Suprapubic skin (tissue), 4 donors: ENCODE measurements around the gene COL15A1. TPM values are rescaled to one million over a fixed set of nuclear protein-coding genes. Genes with fewer than 3 reads are reported as not detected.

Experiments
- DNase-seq, 2 donors: peaks; one replicate each; pipeline ENCODE4 v3.0.0-alpha.2; 2019; ENCODE audit warnings: low spot score in 2 of 2
- H3K27ac ChIP-seq: fragments of 200-600 bp; sonication (generic); one replicate; pipeline ENCODE4 v1.5.1; 2019
- H3K27me3 ChIP-seq: fragments of 200-600 bp; sonication (generic); one replicate; pipeline ENCODE4 v1.5.1; 2019
- H3K36me3 ChIP-seq: fragments of 200-600 bp; sonication (generic); one replicate; pipeline ENCODE4 v1.5.1; 2019
- H3K4me1 ChIP-seq: fragments of 200-600 bp; sonication (generic); one replicate; pipeline ENCODE4 v1.5.1; 2019
- H3K4me3 ChIP-seq: fragments of 200-600 bp; sonication (generic); one replicate; pipeline ENCODE4 v1.5.1; 2019; ENCODE audit warnings: mild to moderate bottlenecking
- H3K9me3 ChIP-seq: fragments of 200-600 bp; sonication (generic); one replicate; pipeline ENCODE4 v1.5.1; 2019
- CTCF ChIP-seq, 2 donors: fragments of 200-600 bp in 1 of 2; fragments of 450-650 bp in 1 of 2; sonication (generic) in 1 of 2; IDR thresholded peaks; one replicate each; pipeline ENCODE4 v1.5.1; 2016 to 2019; ENCODE audit warnings: antibody characterized with exemption in 2 of 2, mild to moderate bottlenecking in 1 of 2, moderate library complexity in 1 of 2
- EP300 ChIP-seq: sonication (generic); formaldehyde crosslinking; IDR thresholded peaks from one replicate; pipeline ENCODE4 v1.6.1; 2017; ENCODE audit warnings: antibody characterized with exemption
- POLR2A ChIP-seq, 2 donors: fragments of 450-650 bp; IDR thresholded peaks; one replicate each; pipeline ENCODE4 v1.6.1; 2017; ENCODE audit warnings: antibody characterized with exemption in 2 of 2, mild to moderate bottlenecking in 2 of 2, moderate library complexity in 2 of 2
- POLR2AphosphoS5 ChIP-seq, 3 donors: sonication (generic); formaldehyde crosslinking; IDR thresholded peaks; one replicate each; pipeline ENCODE4 v1.6.1; 2017; ENCODE audit warnings: antibody characterized with exemption in 3 of 3
- WGBS: methylation state at CpG from one replicate; pipeline ENCODE4 v1.1.5; 2018; 5-methylcytosine and 5-hydroxymethylcytosine counted together
- total RNA-seq, 4 donors: library from RNA; depleted of rRNA; stranded (reverse); fragments of >200 nt; gene quantifications; one replicate each; pipeline ENCODE4 v1.1.0, GENCODE V29; 2016

Gene COL15A1
- total RNA-seq, 4 donors from 2014 or later, result 8.0 to 15.0 (median 9.3) TPM

DNA sequence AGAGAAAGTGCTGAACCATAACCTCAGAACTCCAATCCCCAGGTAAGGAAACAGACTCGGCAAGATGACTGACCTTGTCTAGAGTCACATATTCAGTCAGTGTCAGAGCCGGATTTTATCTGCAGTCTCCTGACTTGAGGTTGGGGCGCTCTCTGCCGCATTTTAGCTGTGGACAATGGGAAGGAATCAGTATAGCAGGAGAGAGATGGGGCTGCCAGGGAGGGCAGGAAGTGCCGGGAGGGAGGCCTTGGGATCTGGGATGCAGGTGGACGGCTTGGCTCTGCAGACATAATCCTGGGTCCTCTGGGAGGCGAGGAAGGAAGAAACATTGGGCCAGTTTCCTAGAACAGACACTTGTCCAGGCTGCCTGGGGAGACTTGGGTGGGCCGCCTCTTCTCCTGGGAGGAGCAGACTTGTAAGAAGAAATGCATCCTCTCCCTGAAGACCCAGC, 39.7 kb upstream of the COL15A1 start:
- no peaks in the 10 kb centered on the region for H3K9me3 ChIP-seq
- TF ChIP-seq EP300 (no peak), POLR2A (IDR thresholded peaks at IDR 0.05) (no peak), CTCF (IDR thresholded peaks at IDR 0.05) (no peak), POLR2AphosphoS5 (IDR thresholded peaks at IDR 0.05) (no peak)
- 80% methylated on average over 8 of the region's 8 CpGs for WGBS
- H3K4me3 ChIP-seq, result no peak overlapping the region
- DNase-seq, result no peak
- H3K27me3 ChIP-seq, result no peaks in the 10 kb centered on the region
- no peak overlapping the region for H3K27ac ChIP-seq
- H3K36me3 ChIP-seq, result no peaks in the 10 kb centered on the region
- H3K4me1 ChIP-seq, result peaks cover 19% of the 10 kb centered on the region

DNA sequence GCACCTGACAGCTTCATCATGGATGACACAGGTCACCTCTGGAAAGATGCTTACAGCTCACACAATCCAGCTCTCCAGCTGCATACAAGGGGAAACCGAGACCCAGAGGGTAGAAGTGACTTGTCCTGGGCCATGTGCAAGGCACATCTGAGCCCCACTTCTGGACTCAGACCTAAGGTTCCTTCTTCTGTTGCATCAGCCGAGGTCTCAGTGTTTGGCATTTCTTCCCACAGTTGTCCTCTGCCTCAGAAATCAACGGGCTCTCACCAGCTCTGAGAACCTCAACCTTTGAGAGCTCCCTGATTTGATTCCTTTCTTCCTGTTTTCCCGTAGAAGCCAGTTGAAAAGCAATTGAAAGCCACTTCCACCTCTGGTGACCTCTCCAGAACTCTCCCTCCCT, 38.7 kb upstream of the COL15A1 start:
- H3K9me3 ChIP-seq, result no peaks in the 10 kb centered on the region
- H3K36me3 ChIP-seq, result no peaks in the 10 kb centered on the region
- DNase-seq, result no peak
- no peak overlapping the region for H3K27ac ChIP-seq
- H3K4me1 ChIP-seq, result peaks cover 18% of the 10 kb centered on the region
- TF ChIP-seq EP300 (no peak), POLR2A (IDR thresholded peaks at IDR 0.05) (no peak), CTCF (IDR thresholded peaks at IDR 0.05) (no peak), POLR2AphosphoS5 (IDR thresholded peaks at IDR 0.05) (no peak)
- WGBS, result 79% methylated on average over 4 of the region's 4 CpGs
- H3K27me3 ChIP-seq, result no peaks in the 10 kb centered on the region
- no peak overlapping the region for H3K4me3 ChIP-seq

DNA sequence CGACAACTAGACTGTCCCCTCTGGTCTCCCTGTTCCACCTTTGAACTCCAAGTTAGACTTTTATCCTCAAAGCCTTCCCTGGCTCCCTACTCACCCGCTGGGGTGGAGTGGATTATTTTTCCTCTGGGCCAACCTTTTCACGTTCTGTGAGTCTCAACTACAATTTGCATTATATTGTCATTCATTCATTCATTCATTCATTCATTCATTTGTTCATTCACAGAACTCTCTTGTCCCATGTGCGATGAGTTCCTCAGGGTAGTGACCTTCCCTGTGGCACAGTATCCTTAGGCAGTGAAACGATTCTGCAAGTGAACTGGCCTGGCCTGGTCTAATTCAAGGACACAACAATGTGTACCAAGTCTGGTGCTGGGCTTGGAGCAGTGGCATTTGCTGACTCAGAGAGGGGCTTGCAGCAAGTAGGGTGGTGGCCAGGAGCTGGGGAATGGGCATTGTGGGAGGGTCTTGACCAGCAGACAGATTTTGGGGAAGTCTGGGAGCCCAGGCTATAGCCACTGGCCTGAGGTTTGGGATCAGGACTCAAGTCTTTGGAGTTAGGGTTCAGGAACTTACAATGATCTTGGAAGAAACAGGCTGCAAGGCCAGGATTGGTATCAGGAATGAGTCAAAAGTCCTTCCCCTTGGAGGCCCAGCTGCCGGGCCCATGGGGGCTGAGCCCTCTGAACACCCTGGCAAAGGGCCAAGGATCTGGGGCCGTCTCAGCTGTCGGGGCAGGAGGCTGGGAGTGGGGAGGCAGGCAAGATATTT, 37.2 kb upstream of the COL15A1 start:
- DNase-seq, result no peak
- Histone ChIP-seq H3K36me3 (no peaks in the 10 kb centered on the region), H3K4me1 (peaks cover 18% of the 10 kb centered on the region), H3K4me3 (no peak overlapping the region), H3K9me3 (no peaks in the 10 kb centered on the region), H3K27me3 (no peaks in the 10 kb centered on the region), H3K27ac (no peak overlapping the region)
- 57% methylated on average over 8 of the region's 8 CpGs for WGBS
- TF ChIP-seq POLR2A (IDR thresholded peaks at IDR 0.05) (no peak), EP300 (no peak), CTCF (IDR thresholded peaks at IDR 0.05) (no peak), POLR2AphosphoS5 (IDR thresholded peaks at IDR 0.05) (no peak)

GRCh38 chr9:98907055-98907454, 36.7 kb upstream of the COL15A1 start:
- TF ChIP-seq EP300 (no peak), CTCF (IDR thresholded peaks at IDR 0.05) (no peak), POLR2A (IDR thresholded peaks at IDR 0.05) (no peak), POLR2AphosphoS5 (IDR thresholded peaks at IDR 0.05) (no peak)
- no peaks in the 10 kb centered on the region for H3K27me3 ChIP-seq
- no peak overlapping the region for H3K27ac ChIP-seq
- H3K9me3 ChIP-seq, result no peaks in the 10 kb centered on the region
- no peak for DNase-seq
- 82% methylated on average over 4 of the region's 4 CpGs for WGBS
- H3K36me3 ChIP-seq, result no peaks in the 10 kb centered on the region
- H3K4me3 ChIP-seq, result no peak overlapping the region
- H3K4me1 ChIP-seq, result peaks cover 18% of the 10 kb centered on the region

DNA sequence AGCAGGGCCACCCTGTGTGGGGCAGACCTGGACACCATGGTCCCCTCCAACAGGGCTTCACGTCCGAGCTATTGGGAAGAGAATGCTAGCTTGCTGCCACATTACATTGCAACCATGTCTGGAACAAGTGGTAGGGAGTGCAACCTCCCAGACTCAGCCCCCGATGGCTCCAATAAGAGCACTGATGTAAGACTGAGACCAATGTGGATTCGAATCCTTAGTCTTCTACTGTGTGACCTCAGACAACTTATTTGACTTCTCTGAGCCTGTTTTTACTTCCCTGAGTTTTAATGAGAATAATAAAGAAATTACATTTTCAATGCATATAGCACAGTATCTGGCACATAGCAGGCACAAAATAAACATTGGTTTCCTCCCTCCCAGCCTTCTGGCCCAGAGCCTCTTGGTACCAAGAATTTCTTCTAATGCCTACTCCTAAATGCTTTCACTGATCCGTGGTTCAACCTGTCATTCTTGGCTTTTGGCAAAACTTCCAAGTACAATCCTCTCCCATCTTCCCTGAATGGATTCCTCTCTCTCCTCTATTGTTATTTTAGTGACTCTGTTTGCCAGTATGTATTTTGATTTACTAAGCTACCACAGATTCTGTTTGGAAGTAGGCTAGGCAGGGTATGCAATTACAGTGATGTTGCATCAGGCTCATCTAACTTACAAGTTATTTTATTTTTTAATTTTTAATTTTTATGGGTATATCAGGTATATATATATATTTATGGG, 34.6 kb upstream of the COL15A1 start:
- Histone ChIP-seq H3K4me3 (no peak overlapping the region), H3K9me3 (no peaks in the 10 kb centered on the region), H3K36me3 (no peaks in the 10 kb centered on the region), H3K27ac (peak overlapping the region; percentile 70), H3K27me3 (no peaks in the 10 kb centered on the region), H3K4me1 (peaks cover 18% of the 10 kb centered on the region)
- DNase-seq, result no peak
- TF ChIP-seq CTCF (IDR thresholded peaks at IDR 0.05) (no peak), POLR2AphosphoS5 (IDR thresholded peaks at IDR 0.05) (no peak), POLR2A (IDR thresholded peaks at IDR 0.05) (no peak), EP300 (no peak)
- 61% methylated on average over 3 of the region's 5 CpGs for WGBS
